DMS53 (cell line): ENCODE results near the gene C1QTNF9.
A peak's percentile ranks its signal among the peaks of the same experiment; 100 is the strongest.
"Not testable (repeated sequence)": the region's sequence is repeated elsewhere in the genome, so short reads cannot be mapped to it uniquely, and the experiment has no call there.

ENCODE experiments used
- DNase-seq: peaks from one replicate; lab custom pipeline; 2025; lab: John Stamatoyannopoulos, UW

Gene C1QTNF9

DNA sequence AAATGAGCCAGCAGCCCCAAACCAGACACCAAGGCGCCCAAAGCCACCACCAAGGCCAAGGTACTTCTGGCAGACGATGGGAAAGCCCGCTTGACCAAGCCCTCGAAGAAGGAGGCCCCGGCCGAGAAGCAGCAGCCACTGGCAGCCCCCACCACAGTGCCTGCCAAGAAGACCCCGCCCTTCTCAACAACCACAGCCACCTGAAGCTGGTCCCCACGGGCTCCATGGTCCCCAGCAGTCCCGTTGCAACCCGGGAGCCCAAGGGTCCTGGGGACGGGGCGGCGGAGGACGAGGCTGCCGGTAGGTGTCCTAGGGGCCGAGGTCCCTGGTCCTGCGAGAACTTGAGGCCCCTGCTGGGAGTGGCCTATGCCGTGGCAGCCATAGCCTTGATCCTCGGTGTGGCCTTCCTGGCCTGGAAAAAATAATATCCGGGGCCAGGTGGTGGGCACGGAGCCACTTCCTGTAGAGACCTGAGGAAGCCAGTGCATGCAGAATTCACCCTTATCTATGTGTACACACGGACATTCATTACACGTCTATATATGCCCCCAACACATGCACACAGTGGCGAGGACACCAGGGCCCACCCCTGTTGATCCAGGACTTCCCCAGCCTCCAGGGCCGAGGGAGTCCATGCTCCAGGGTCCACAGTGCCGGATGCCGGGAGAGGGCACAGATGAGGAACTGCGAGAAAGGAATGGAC, 13.8 kb downstream of the C1QTNF9 start:
- DNase-seq: no peak

DNA sequence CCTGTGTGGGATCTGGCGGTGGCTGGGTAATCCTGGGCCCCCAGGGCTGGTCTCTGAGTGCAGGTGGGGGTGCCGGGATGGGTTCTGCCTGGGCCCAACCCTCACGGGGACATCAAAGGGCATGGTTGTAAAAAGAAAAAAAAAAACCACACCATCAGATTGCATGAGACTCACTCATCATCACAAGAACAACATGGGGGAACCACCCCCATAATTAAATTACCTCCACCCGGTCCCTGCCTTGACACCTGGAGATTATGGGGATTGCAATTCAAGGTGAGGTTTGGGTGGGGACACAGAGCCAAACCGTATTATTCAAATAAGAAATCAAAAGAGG, 14.3 kb downstream of the C1QTNF9 start:
- no peak for DNase-seq

DNA sequence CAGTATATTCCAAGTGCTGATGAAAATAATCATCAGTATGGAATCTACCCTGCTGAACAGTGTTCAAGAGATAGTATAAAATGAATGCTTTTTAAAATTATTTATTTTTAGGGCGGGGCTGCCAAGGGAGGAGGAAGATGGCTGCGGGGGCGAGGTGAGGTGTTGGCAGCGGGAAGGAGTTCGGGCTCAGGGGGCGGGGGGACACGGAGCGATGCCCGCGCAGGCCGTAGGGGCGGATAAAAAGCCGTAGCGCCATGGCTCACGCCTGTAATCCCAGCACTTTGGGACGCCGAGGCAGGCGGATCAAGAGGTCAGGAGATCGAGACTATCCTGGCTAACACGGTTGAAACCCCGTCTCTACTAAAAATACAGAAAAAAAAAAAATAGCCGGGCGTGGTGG, 18.2 kb downstream of the C1QTNF9 start:
- not testable (repeated sequence) for DNase-seq

DNA sequence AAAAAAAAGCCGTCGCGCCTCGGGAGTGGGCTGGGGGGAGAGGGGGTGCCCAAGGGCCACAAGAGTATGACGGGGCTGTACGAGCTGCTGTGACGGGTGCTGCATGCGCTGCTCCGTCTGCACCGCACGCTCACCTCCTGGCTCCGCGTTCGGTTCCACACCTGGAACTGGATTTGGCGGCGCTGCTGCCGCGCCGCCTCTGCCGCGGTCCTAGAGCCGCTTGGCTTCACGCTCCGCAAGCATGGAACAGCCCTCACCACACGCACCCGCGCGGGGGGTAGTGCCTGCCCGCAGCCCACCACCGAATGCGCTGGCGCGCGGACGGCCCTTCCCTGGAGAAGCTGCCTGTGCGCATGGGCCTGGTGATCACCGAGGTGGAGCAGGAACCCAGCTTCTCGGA, 18.8 kb downstream of the C1QTNF9 start:
- DNase-seq: no peak

DNA sequence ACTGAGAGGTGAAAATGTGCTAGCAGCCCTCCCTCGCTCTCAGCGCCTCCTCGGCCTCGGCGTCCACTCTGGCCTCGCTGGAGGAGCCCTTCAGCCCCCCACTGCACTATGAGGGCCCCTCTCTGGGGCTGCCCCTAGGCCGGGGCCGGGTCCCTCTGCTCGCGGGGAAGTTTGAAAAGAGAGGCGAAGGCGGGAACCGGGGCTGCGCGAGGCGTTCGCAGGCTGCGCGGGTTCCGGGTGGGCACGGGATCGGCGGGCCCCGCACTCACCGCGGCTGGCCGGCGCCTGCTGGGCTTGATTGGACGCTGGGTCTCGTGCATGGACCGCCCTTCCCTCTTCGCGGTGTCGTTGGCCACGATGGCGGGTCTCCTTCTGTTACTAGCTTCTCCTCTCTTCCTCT, 29.3 kb downstream of the C1QTNF9 start:
- no peak for DNase-seq

DNA sequence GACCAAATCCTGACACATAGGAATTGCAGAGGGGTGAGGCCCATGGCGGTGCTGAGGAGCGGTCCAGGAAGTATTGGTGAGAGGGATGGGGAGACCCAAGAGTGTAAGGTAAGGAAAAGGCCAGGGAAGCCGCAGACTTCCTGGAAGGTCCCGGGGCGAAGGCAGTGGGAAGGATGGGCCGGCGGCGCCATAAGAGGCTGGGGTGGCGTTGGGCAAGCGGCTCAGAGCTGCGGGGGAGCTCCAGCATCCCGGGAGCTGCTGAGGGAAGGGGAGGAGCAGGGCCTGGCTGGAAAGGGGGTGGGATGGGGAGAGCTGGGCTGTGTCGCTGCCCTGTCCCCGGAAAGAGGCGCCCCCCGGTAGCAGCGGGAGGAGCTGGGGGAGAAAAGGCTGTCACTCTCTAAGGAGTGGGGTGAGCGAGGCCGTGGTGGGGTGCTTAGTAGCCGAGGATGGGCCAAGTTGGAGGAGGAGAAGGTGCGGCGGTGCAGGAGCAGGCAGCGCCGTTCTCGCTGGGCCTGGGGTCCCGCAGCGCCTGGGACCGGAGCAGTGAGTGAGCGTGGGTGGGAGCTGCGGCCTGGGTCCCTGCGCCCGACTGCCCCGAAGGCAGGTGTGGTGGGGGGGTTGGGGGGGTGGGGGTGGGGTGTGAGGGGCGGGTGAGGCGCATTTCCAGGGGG, 30.7 kb downstream of the C1QTNF9 start:
- no peak for DNase-seq

DNA sequence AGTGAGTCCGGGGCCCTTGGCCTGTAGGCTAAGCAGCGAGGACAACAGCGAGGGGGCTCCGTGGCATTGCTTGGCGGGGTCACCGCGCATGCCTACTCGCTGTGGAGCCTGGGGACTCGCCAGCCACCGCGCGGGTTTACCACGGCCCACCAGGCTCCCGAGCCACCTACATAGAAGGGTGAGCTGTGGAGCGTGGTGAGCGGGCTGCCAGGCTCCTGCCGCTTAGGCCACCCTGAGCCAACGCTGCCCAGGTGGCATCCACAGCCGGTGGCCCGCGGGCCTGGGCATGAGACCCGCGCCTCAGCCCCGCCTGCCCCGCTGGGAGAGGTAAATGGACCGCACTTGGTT, 31.2 kb downstream of the C1QTNF9 start:
- DNase-seq: no peak

DNA sequence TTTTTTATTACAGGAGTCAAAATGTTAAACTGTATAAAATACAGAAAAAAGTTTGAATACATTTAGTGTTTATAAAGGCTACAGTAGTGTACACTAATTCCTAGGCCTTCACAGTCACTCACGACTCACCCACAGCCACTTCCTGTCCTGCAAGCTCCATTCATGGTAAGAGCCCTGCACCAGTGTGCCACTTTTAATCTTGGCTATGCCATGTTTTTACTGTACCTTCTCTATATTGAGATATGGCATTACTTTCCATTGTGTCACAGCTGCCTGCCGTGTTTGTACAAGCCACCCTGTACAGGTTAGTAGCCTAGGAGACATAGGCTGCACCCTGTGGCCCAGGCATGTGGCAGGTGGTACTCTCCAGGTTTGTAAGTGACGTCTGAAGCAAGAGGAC, 32.1 kb downstream of the C1QTNF9 start:
- peak; percentile 63 for DNase-seq

DNA sequence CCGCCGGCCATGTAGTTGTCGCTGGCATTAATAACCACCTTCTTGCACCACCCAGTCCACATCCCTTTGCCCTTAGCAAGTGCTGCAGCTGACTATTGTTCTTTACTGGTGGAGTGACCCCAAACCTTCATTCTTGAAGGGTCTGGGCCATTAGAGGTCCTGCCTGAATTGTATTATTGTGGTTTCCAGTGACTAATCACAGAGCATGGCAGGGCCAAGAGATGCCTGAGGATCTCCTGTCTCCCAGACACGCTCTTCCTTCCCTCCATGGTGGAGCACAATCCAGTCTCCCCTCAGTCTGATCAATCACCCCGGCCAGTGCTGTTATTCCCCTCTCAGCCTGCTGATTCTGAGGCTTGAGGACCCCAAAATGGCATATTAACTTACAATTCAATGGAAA, 39.0 kb downstream of the C1QTNF9 start:
- DNase-seq: no peak

DNA sequence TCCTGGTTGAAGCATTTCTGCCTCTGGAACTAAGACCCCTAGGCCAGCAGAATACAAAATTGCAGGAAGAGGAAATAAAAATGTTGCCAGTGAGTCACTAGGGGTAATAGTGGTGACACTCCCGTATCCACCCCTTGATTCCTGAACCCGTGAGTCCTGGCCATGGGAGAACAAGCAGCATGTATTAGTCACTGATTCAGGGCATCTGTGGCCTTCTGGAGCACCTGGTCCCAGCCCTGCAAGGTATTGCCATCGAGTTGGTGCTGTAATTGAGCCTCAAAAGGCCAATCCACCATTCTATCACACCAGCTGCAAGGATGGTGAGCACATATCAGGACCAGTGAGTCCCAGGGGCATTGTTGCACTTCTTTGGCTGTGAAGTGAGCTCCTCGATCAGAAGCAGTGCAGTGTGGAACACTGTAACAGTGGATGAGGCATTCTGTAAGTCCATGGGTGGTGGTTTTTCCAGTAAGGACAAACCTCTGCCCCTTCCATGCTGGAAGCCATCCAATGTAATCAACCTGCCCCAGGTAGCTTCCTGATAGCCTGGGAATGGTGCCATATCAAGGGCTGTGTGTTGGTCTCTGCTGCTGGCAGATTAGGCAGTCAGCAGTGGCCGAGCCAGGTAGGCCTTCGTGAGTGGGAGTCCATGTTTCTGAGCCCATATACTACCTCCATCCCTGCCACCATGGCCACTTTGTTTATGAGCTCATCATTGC, 39.6 kb downstream of the C1QTNF9 start:
- peak; percentile 91 for DNase-seq

DNA sequence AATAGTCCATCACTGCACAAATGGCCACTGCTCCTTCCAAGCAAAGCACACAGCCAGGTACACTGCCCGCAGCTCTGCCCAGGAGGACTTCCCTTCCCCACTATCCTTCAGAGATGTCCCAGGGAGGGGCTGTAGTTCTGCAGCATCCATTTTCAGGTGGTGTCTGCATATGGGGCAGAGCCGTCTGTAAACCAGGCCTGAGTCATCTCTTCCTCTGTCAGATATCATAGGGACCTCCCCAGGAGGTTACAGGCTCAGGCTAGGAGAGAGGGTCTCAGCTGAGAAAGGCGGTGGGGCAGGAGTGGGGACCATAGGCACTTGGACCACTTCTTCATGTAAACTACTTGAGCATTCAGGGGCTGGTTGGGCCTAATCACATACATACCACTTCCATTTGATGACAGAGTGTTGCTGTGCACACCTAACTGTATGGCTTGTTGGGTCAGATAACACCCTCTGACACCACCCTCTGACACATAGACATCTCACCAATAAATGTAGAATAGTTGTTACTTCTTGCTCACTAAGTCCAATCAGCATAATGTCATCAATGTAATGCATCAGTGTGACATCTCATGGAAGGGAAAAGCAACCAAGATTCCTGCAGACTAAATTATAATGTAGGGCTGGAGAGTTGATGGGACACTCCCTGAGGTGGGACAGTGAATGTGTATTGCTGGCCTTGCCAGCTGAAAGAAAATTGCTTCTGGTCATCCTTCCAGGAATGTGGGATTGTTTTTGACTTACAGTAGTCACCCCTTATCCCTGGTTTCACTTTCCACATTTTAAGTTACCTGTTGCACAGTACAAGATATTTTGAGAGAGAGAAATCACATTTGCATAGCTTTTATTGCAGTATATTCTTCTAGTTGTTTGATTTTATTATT, 40.6 kb downstream of the C1QTNF9 start:
- not testable (repeated sequence) for DNase-seq

DNA sequence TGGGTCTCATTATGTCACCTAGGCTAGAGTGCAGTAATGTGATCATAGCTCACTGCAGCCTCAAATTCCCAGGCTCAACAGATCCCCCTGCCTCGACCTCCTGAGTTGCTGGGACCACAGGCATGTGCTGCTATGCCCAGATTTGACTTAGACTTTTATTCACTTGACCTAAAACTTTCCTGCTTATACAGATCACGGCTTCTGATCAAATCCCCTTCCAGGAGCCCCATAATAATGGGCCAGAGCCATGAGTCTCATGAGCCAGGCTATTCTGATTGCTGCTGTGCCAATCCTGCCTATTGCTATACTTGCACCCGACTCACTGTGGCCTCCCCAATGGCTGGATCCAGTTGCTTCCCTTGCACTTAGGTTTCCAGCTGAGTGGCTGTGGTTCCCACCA, 42.0 kb downstream of the C1QTNF9 start:
- DNase-seq: no peak

DNA sequence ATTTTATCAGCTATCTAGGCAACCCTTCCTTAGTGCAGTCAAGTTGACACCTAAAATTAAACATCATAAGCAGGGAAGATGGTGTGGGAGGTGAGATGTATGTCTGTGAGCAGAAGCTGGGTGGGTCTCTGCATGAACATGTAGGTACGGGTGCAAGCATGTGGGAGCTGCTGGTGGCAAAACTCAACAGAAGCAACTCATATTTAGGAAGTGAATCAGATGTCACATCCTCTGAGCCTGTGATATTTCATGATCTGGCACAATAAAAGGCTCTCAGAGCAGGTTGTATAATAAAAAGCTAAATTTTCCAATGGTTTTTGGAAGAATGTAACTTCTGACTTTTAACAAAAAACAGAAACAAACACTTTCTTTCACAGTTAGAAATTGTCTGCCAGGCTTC, 44.4 kb downstream of the C1QTNF9 start:
- DNase-seq: no peak

DNA sequence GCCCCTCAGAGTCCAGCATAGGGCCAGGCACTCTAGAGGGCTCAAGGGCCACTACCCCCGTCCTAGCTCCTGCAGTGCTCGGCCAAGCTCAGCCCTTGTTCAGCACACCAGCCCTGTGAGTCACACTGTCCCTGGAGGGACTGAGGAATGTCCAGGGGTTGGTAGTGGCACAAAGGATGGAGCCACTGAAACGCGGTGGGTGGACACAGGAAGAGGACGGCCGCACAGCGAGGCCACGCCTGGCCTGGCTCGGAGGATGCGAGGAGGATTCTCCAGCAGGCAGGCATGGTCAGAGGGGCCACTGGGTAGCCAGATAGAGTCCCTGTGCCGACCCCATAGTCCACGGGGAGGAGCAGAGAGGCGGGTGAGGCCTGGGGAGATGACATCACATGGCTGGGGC, 45.7 kb downstream of the C1QTNF9 start:
- no peak for DNase-seq

DNA sequence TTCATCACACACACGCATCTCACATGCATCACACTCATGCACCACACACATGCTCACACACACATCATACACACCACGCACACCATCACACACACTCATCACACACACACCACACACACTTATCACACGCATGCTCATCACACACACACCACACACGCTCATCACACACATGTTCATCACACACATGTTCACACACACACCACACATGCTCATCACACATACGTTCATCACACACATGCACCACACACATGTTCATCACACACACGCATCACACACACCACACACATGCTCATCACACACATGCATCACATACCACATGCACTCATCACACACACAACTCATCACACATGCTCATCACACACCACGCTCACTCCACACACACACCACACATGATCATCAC, 46.9 kb downstream of the C1QTNF9 start:
- no peak for DNase-seq

DNA sequence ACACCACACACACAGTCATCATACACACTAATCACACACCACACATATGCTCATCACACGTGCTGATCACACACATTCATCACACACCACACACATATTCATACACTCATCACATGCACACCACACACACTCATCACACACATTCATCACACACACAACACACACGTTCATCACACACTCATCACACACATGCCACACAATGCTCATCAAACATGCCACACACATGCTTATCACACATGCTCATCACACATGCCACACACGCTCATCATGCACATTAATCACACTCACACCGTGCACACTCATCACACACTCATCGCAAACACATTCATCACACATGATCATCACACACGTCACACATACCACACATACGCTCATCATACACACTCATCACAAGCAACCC, 47.5 kb downstream of the C1QTNF9 start:
- DNase-seq: no peak

DNA sequence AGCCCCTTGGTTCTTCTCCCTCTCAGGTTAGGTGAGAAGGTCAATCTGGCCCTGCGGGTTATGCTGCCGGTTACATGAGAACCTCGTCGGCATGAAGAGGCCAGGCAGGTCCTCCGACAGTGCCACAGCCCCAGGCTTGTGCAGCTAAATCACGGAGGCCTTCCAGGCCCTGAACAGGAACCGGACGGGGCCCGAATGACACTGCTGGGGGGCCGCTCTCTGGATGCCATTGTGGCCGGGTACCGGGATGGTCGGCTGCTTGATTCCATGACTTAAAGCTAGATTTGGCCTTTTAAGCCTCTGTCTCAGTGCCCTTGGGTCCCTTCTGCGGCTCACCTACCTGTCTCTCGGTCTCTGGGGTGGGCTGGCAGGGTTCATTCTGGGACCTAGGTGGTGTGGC, 48.4 kb downstream of the C1QTNF9 start:
- no peak for DNase-seq

DNA sequence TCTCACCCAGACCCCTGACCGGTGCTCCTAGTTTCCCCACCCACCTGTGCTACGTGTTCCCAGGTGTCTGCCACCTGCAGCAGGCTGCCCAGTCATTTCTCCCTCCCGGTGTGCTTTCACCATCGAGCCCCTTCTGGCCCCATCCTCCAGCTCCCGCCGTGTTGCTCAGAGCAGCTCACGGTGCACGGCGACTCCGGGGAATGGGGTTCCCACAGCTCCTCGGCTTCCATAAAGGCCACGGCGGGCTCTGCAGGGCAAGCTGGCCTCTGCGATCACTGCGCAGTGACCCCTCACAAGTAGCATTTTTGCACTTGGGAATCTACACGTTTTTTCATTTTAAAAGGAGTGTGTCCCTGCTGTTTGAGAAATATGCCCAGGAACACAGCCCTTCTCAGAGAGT, 49.5 kb downstream of the C1QTNF9 start:
- not testable (repeated sequence) for DNase-seq

DNA sequence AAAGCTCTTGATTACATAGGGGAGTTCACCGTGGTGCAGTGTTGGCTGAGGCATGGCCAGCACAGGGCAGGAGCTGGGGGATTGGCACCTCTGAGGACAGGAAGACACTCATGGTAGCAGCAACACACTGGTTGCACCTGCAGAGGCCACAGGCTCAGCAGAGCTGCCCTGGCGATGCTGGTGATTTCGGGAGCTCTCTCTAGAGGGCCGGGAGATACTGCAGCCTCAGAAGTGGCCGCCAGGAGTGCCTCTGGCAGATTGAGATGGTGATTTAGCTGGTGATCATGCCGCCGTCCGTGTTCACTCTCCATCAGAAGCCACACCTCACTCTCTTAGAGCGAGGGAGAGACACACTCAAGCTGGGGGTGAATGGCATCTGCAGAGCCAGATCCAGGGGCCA, 49.9 kb downstream of the C1QTNF9 start:
- DNase-seq: not testable (repeated sequence)

DNA sequence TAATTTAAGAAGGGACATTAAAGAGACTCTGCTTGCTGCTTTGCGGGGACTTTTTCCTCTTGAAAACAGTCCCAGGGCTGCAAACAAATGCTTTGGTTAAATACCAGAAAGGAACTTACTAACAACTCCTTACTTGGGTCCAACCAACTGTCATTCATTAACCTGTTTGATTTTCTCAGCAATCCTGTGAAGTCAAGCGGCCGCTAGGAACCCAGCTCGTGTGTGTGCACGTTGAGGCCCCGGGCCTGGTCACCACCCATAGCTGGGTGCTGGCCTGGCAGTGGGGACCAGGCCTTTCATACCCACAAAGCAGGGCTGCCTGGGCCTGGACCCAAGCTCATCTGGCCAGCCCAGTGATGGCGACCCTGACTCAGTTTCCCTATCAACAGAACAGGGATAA, 50.7 kb downstream of the C1QTNF9 start:
- no peak for DNase-seq

DNA sequence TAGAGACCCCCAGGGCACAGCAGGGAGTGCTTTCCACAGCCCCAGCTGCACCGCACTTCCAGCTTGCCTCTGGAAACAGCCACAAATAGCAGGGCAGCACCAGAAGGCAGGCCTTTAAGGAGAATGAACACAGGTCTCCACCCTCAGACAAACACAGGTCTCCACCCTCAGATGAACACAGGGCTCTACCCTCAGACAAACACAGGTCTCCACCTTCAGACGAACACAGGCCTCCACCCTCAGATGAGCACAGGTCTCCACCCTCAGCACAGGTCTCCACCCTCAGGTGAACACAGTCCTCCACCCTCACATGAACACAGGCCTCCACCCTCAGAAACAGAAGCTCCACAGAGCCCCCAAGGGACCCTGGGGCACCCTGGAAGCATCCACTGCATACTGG, 51.7 kb downstream of the C1QTNF9 start:
- no peak for DNase-seq

DNA sequence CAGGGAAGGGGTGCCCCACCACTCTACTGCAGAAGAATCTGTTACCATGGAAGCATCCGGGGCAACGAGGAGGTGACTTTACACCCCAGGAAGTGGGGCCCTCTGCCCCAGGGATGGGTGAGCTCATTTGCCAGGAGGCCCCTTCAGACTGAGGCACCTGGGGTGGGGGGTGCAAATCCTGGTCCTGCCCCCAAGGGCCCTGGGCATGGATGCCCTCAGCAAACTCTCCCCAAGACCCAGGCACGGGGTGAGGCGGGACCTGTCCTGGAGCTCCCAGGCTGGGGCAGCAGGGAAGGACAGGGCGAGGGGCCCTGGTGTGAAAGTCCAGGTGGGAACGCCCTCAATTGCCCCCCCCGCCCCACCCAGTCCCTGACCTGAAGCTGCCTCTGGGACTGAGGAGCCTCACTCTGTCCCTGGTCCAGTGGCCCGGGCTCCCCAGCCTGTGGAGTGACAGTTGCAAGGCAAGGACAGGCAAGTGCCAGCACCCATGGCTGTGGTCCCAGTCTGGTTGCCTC, 52.5 kb downstream of the C1QTNF9 start:
- no peak for DNase-seq
